Activated T-cell treated with anti-CD3 and anti-CD28 coated beads for 4 hours (primary cell): Measurements from ENCODE around the gene IQCB1.
"Not testable (repeated sequence)": the region's sequence is repeated elsewhere in the genome, so short reads cannot be mapped to it uniquely, and the experiment has no call there.

ENCODE experiments used
- DNase-seq: peaks from one replicate; pipeline ENCODE4 v3.0.0-alpha.2; 2020

IQCB1 gene, protein sequence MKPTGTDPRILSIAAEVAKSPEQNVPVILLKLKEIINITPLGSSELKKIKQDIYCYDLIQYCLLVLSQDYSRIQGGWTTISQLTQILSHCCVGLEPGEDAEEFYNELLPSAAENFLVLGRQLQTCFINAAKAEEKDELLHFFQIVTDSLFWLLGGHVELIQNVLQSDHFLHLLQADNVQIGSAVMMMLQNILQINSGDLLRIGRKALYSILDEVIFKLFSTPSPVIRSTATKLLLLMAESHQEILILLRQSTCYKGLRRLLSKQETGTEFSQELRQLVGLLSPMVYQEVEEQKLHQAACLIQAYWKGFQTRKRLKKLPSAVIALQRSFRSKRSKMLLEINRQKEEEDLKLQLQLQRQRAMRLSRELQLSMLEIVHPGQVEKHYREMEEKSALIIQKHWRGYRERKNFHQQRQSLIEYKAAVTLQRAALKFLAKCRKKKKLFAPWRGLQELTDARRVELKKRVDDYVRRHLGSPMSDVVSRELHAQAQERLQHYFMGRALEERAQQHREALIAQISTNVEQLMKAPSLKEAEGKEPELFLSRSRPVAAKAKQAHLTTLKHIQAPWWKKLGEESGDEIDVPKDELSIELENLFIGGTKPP

DNA sequence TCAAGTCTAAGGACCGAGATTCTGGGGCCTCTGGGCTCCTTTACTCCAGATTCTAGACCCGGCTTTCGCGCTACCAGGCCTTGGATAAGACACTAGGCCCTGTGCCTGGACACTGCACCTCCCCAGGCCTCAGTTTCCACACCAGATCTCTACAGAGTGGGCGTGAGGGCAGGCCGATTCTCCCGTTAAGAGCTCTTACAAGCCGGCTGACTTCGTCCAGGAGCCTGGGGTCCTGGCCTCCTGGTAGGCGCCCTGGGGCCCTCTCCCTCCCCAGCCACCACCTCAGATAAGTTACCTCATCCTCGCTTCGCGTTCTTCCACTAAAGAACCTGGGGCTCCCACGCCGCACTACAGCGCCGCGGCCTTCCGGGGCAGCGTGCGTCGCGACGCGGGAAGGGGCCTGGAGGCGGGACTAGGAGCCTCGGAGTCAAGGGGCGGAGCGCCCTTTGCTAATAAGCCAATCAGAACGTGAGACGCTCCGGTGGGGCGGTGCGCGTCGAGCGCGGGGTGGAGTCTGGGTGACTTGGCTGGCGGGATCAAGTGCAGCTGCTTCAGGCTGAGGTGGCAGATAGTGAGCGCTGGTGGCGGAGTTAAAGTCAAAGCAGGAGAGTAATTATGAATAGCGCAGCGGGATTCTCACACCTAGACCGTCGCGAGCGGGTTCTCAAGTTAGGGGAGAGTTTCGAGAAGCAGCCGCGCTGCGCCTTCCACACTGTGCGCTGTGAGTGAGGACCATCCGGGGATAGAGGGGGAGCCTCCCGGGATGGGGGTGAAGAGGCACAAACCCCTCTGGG, at the start of gene IQCB1, which contains the start of gene EAF2:
Gene IQCB1 (minus strand): TSS at position 390 of the 794 bp plus-strand sequence. CDS start 6,100 bp downstream, outside the sequence.
Gene EAF2 (plus strand): TSS at position 539 of the 794 bp plus-strand sequence. CDS start 77 bp downstream, at position 616.
- DNase-seq = peak; percentile 93

DNA sequence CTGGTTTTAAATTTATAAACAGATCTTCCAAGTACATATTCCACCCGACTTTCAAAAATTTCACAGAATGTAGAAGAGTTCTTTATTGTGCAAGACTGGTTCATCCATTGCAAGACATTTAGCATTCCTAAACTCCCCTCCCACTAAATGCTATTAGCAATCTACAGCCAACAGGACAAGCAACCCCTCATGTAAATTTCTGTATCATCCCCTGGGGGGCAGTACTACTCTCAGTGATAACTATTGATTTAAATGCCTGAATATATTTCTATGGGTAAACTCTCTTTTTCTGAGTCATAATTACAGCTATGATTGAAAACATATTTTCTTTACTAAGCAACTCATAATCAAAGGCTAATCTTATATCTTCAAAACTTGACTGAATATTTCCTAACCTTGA, 48.6 kb upstream of the IQCB1 start:
- no peak for DNase-seq

- DNase-seq = no peak
Measured at GRCh38 chr3:121878411-121878810, 43.6 kb upstream of the IQCB1 start.

GRCh38 chr3:121871430-121871829, 36.6 kb upstream of the IQCB1 start:
- no peak for DNase-seq

DNA sequence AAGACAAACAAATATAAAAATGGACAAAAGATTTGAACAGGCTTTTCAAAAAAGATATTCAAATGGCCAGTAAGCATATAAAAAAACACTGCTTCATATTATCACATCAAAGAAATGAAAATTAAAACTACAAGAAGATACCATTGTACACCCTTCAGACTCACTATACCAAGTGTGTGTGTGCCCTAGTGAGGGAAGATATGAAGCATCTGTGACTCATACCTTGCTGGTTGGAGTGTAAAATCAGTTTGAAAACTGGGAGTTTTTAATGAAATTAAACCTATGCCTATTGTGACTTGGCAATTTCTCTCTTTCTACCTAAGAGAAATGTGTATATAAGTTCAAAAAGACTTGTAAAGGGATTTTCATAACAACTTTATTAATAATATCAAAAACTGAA, 35.9 kb upstream of the IQCB1 start:
- DNase-seq = no peak

- DNase-seq = no peak
Measured at GRCh38 chr3:121869736-121870135, 34.9 kb upstream of the IQCB1 start.

GRCh38 chr3:121863801-121864200, 28.9 kb upstream of the IQCB1 start:
- DNase-seq = no peak

DNA sequence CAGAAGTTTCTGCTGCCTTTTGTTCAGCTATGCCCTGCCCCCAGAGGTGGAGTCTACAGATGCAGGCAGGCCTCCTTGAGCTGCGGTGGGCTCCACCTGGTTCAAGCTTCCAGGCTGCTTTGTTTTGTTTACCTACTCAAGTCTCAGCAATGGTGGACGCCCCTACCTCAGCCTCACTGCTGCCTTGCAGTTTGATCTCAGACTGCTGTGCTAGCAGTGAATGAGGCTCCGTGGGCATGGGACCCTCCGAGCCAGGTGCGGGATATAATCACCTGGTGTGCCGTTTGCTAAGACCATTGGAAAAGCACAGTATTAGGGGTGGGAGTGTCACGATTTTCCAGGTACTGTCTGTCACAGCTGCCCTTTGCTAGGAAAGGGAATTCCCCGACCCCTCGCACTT, 28.4 kb upstream of the IQCB1 start:
- not testable (repeated sequence) for DNase-seq

GRCh38 chr3:121857778-121858177, 22.9 kb upstream of the IQCB1 start:
- not testable (repeated sequence) for DNase-seq

DNA sequence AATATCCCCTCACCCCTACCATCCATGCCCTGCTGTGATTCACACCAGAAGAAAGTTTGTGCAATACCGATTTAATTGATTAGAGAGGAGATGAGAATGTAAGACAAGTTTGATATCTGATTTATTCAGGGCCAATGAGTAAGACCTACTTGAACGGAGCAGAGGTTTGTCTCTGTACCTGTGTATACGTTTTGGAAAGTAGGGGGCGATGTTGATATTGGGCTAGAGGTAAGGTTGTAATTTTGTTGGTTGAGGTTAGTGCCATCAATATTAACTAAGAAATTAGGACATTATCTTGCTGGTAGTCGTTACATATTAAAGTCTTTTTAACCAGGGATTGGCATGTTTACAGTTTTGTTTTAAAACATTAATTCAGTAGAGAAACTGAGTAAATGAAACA, 20.7 kb upstream of the IQCB1 start:
- no peak for DNase-seq

DNA sequence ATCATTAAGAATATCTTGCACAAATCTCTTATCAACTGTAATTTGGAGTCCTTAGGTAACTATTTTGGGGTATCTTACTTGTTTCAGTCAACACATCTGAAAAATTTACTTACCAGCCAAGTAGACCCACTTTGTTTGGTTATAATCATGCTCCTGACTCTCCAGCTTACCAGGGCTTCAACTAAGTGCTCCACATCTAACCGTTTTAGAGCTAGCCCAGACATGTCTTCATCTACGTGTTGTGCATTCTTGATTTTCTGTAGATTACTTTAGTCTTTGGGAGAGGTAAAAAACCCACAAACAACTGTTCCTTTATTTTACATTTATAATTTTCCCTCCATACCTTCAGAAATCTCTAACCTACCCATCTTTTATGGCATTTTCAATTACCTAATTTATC, 17.4 kb upstream of the IQCB1 start:
- DNase-seq = no peak

DNA sequence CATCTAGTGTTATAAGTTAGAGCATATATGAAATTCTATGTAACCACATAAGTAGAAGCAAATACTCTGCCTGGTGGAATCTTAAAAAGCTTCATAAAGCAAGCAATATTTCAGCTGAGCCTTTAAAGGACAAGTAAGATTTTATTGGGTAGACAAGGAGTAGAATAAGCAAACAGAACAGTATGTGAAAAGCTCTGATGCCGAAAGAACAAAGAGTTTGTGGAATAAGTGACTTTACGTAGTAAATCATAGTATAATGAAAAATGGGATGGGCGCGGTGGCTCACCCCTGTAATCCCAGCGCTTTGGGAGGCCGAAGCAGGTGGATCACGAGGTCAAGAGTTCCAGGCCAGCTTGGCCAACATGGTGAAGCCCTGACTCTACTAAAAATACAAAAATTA, 10.0 kb upstream of the IQCB1 start:
- no peak for DNase-seq

GRCh38 chr3:121839962-121840361, 5.1 kb upstream of the IQCB1 start:
- no peak for DNase-seq

DNA sequence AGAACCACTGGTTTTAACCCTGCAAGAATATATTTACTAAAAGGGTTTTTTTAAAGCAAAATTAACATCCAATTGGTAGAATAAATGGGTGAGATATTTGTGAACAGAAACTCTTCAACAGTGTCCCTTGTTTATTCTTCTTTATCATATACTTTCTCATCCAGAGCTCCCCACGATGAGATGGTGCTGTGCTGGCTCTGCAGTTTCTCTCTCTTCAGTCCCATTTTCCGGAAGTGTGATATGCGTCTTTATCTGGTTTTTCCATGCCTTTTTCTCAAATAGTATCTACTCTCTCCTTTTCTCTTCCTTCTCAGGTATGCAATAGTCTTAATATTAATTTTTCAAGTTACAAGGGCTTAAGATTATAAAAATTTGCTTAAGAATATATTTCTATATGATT, 1.6 kb upstream of the IQCB1 start:
- DNase-seq = no peak

- no peak for DNase-seq
Measured at GRCh38 chr3:121836064-121836463, 1.2 kb upstream of the IQCB1 start.

DNA sequence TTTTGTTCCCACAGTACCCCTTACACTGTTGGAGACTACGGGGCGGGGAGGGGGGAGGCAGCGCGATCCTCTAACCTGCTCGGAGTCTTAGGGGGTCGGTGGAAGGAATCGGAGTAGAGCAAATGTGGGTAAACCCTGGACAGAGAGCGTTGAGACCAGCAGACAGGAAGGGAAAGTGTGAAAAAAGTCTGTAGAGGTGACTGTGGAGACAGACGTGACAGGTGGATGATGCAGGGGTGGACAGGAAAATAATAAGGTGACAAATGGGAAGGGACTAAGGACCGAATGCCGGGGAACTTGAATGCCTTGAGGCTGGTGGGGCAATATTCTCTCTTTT, 573 bp upstream of the IQCB1 start:
- no peak for DNase-seq

DNA sequence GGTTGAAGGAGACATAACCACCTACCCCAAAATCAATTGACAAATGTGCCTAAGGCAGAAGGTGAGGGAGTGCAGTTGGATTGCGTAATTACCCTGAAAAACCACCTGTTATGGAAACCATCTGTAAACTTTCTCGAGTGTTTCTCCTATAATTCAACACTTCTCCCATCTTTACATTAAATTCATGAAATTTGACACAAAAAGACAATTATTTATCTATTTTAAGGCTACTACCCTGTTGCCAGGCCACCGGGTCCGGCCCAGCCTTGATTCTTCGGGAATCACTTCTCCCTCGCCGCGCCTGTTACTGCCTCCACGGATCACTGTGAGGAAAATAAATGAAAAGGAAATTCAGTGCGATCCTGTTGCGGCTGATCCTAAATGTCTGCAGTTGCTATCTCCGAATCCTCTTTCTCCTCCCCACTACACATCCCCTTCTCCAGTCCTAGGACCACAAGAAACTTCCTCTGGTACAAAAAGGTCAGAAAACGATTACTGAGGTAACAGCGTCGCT, 646 bp downstream of the IQCB1 start:
- DNase-seq = no peak

DNA sequence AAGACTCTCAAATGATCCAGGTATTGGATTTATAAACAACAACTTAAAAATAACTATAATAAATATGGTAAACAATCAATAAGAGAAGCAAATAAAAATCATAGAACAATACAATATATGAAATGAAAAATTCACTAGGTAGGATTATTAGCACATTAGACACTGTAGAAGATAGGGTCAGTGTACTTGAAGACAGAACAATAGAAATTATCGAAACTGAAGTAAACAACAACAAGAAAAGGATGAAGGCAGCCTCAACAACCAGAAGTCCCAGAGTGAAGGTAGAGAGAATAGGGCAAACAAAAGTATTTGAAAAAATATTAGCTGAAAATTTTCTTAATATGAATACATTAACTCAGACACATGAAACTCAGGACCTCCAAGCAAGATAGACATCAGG, 11.9 kb downstream of the IQCB1 start:
- DNase-seq = no peak

DNA sequence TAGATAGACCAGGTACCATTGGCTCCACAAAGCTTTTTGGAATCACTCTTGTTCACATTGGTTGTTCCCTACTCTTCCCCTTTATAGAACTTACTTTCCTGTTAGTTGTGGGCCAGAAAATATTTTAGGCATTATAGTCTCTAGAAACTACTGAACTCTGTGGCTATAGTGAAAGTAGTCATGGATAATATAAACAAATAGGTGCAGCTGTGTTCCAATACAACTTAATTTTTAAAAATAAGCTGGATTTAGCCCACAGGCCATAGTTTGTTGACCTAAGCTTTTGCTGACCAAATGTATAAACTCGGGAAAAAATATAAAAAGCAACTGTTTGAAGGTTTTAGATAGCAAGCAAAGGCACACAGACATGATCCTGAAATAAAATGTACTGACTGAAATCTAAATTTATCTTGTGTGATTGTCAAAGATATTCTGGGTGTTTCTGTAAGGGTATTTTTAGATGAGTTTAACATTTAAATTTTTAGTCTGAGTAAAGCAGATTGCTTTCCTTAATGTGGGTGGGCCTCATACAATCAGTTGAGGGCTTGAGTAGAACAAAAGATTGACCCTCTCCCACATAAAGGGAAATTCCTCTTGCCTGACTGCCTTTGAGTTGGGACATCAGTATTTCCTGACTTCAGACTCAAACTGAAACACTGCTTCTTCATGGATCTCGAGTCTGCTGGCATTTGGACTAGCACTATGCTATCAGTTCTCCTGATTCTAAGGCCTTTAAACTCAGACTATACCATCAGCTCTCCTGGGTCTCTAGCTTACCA, 13.2 kb downstream of the IQCB1 start:
- DNase-seq = no peak

DNA sequence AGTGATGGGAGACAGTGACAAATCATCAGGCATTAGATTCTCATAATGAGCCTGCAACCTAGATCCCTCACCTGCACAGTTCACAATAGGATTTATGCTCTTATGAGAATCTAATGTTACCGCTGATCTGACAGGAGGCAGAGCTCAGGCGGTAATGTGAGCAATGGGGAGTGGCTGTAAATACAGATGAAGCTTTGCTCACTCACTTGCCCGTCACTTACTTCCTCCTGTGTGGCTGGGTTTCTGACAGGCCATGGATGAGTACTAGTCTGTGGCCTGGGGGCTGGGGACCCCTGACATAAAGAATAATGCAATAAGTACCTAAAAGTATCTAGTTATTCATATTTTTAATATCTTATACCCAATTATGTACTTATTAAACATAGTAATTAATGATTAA, 15.6 kb downstream of the IQCB1 start:
- no peak for DNase-seq

GRCh38 chr3:121818578-121818977, 16.3 kb downstream of the IQCB1 start:
- DNase-seq = no peak

GRCh38 chr3:121817753-121818152, 17.1 kb downstream of the IQCB1 start:
- no peak for DNase-seq

GRCh38 chr3:121809249-121809648, 25.6 kb downstream of the IQCB1 start:
- no peak for DNase-seq
